ENCODE measurements around the gene TMEM51. TPM values are rescaled to one million over a fixed set of nuclear protein-coding genes. Genes with fewer than 3 reads are reported as not detected.

TMEM51 gene
- polyA plus RNA-seq, 1 donor (not counting 4 experiments of a cell fraction or from before 2014, with no cell fraction given): 12.9 TPM

DNA sequence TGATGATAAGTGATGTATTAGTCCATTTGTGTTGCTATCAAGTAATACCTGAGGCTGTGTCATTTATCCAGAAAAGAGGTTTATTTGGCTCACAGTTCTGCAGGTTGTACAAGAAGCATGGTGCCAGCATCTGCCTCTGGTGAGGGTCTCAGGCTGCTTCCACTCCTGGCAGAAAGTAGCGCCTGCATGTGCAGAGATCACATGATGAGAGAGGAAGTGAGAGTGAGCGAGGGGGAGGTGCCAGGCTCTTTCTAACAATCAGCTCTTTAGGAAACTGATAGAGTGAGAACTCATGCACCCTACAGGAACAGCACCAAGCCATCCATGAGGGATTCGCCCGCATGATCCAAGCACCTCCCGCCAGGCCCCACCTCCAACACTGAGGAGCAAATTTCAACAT, 91.3 kb downstream of the TMEM51 start:
- no peak overlapping the region for H3K27ac ChIP-seq (ENCODE audit: control insufficient read depth, insufficient read depth, low read length)
- TF ChIP-seq, protein P1, sequence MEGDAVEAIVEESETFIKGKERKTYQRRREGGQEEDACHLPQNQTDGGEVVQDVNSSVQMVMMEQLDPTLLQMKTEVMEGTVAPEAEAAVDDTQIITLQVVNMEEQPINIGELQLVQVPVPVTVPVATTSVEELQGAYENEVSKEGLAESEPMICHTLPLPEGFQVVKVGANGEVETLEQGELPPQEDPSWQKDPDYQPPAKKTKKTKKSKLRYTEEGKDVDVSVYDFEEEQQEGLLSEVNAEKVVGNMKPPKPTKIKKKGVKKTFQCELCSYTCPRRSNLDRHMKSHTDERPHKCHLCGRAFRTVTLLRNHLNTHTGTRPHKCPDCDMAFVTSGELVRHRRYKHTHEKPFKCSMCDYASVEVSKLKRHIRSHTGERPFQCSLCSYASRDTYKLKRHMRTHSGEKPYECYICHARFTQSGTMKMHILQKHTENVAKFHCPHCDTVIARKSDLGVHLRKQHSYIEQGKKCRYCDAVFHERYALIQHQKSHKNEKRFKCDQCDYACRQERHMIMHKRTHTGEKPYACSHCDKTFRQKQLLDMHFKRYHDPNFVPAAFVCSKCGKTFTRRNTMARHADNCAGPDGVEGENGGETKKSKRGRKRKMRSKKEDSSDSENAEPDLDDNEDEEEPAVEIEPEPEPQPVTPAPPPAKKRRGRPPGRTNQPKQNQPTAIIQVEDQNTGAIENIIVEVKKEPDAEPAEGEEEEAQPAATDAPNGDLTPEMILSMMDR (optimal IDR thresholded peaks at IDR 0.05 in 1 of 3, IDR thresholded peaks at IDR 0.05 in 1 of 3, conservative IDR thresholded peaks at IDR 0.05 in 1 of 3; ENCODE audit: extremely low read depth in 1 of 3, insufficient read depth in 2 of 3, low read length in 3 of 3): no peak
- no peak for TF ChIP-seq EZH2 (IDR thresholded peaks at IDR 0.05; ENCODE audit: low read length)
- DNase-seq (ENCODE audit: low read depth, low spot score) (no peak), FAIRE-seq (no peak)
- no peak overlapping the region for H3K9ac ChIP-seq (ENCODE audit: control insufficient read depth, extremely low read depth, insufficient read depth, low read length)
- dilution Hi-C loops (cut with MboI; ENCODE audit: extremely low pct_ligation_motif_present, low sequenced_read_pairs): no loop called here
- no peaks in the 10 kb centered on the region for H3K9me3 ChIP-seq (ENCODE audit: control insufficient read depth, low read depth, low read length)
- no peaks in the 10 kb centered on the region for H3K79me2 ChIP-seq (ENCODE audit: control insufficient read depth, insufficient read depth, low read length)
- peaks cover 14% of the 10 kb centered on the region for H3K4me1 ChIP-seq (ENCODE audit: control insufficient read depth, extremely low read depth, insufficient read depth, low read length)
- H3K9me1 ChIP-seq (ENCODE audit: control insufficient read depth, extremely low read depth, insufficient read depth, low read length): no peaks in the 10 kb centered on the region
- no peaks in the 10 kb centered on the region for H4K20me1 ChIP-seq (ENCODE audit: control insufficient read depth, extremely low read depth, insufficient read depth, low read length)
- H3K4me3 ChIP-seq (ENCODE audit: control insufficient read depth in 2 of 3, extremely low read depth in 1 of 3, insufficient read depth in 2 of 3, low read depth in 1 of 3, low read length in 3 of 3): no peak overlapping the region
- no peak overlapping the region for H3K4me2 ChIP-seq (ENCODE audit: control insufficient read depth, extremely low read depth, insufficient read depth, low read depth, low read length)
- no peaks in the 10 kb centered on the region for H3K27me3 ChIP-seq (ENCODE audit: control insufficient read depth, extremely low read depth, insufficient read depth, low read length)
- no peak overlapping the region for H2AFZ ChIP-seq (ENCODE audit: control insufficient read depth, low read length)
- no peaks in the 10 kb centered on the region for H3K36me3 ChIP-seq (ENCODE audit: control insufficient read depth in 2 of 2, extremely low read depth in 1 of 2, insufficient read depth in 2 of 2, low read length in 2 of 2)

DNA sequence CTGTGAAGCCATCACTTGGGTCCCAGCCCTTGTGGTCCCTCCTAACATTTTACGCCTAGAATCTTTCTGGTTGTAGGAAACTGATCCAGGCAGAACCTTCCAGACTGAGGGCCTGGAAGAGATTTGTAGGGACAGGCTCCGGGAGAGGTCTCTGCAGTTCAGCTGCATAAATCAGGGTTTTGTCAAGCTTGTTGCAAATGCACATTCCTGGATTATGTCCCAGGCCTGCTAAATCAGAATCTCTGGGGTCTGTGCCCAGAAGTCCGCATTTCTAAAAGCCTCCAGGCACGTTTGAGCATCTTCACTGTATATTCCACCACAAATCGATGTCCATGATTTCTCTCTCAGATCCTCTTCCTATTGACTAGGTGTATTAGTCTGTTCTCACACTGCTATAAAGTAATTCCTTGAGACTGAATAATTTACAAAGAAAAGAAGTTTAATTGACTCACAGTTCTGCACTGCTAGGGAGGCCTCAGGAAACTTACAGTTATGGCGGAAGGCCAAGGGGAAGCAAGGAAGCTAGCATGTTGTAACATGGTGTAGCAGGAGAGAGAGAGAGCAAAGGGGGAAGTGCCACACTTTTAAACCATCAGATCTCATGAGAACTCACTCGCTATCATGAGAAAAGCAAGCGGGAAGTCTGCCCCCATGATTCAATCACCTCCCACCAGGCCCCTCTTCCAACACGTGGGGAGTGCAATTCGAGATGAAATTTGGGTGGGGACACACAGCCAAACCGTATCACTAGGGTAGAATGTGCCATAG, 92.2 kb downstream of the TMEM51 start:
- dilution Hi-C loops (cut with MboI; ENCODE audit: extremely low pct_ligation_motif_present, low sequenced_read_pairs): no loop called here
- H3K27me3 ChIP-seq (ENCODE audit: control insufficient read depth, extremely low read depth, insufficient read depth, low read length): no peaks in the 10 kb centered on the region
- peak; percentile 84 for FAIRE-seq
- H3K79me2 ChIP-seq (ENCODE audit: control insufficient read depth, insufficient read depth, low read length): no peaks in the 10 kb centered on the region
- H3K4me2 ChIP-seq (ENCODE audit: control insufficient read depth, extremely low read depth, insufficient read depth, low read depth, low read length): peak overlapping the region; percentile 49
- DNase-seq (ENCODE audit: low read depth, low spot score): peak; percentile 41
- H3K27ac ChIP-seq (ENCODE audit: control insufficient read depth, insufficient read depth, low read length): peak overlapping the region; percentile 13
- H3K9me3 ChIP-seq (ENCODE audit: control insufficient read depth, low read depth, low read length): no peaks in the 10 kb centered on the region
- H3K36me3 ChIP-seq (ENCODE audit: control insufficient read depth in 2 of 2, extremely low read depth in 1 of 2, insufficient read depth in 2 of 2, low read length in 2 of 2): no peaks in the 10 kb centered on the region
- TF ChIP-seq, protein P1 (optimal IDR thresholded peaks at IDR 0.05 in 1 of 3, IDR thresholded peaks at IDR 0.05 in 1 of 3, conservative IDR thresholded peaks at IDR 0.05 in 1 of 3; ENCODE audit: extremely low read depth in 1 of 3, insufficient read depth in 2 of 3, low read length in 3 of 3): no peak
- TF ChIP-seq EZH2 (IDR thresholded peaks at IDR 0.05; ENCODE audit: low read length): no peak
- H3K9me1 ChIP-seq (ENCODE audit: control insufficient read depth, extremely low read depth, insufficient read depth, low read length): no peaks in the 10 kb centered on the region
- H4K20me1 ChIP-seq (ENCODE audit: control insufficient read depth, extremely low read depth, insufficient read depth, low read length): no peaks in the 10 kb centered on the region
- peaks cover 14% of the 10 kb centered on the region for H3K4me1 ChIP-seq (ENCODE audit: control insufficient read depth, extremely low read depth, insufficient read depth, low read length)
- H2AFZ ChIP-seq (ENCODE audit: control insufficient read depth, low read length): peak overlapping the region; percentile 78
- H3K9ac ChIP-seq (ENCODE audit: control insufficient read depth, extremely low read depth, insufficient read depth, low read length): no peak overlapping the region
- H3K4me3 ChIP-seq (ENCODE audit: control insufficient read depth in 2 of 3, extremely low read depth in 1 of 3, insufficient read depth in 2 of 3, low read depth in 1 of 3, low read length in 3 of 3): peak overlapping the region in 1 of 3 experiments; percentile 11

Data from keratinocyte (primary cell).